ENCODE data around the gene MBOAT1.

MBOAT1 gene

DNA sequence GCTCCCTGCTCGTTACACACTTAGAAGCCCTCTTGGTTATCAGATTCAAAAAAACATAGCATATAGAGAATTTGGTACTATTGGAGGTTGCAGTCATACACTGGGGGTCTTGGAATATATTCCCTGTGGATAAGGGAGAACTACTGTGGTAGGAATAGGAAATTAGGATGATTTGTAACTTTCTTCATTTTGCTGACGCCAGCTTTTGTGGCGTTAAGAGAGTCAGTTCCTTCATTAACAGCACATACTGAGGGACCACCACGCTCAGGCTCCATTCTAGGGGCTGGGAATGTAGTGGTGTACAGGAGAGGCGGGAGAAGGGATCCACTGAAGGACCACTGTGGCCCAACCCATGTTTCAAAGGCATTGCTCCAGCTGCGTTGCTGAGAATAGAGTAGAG lies 140.3 kb downstream of the MBOAT1 start:
- DNase-seq (ENCODE audit: extremely low spot score) = no peak
- TF ChIP-seq, protein P1, sequence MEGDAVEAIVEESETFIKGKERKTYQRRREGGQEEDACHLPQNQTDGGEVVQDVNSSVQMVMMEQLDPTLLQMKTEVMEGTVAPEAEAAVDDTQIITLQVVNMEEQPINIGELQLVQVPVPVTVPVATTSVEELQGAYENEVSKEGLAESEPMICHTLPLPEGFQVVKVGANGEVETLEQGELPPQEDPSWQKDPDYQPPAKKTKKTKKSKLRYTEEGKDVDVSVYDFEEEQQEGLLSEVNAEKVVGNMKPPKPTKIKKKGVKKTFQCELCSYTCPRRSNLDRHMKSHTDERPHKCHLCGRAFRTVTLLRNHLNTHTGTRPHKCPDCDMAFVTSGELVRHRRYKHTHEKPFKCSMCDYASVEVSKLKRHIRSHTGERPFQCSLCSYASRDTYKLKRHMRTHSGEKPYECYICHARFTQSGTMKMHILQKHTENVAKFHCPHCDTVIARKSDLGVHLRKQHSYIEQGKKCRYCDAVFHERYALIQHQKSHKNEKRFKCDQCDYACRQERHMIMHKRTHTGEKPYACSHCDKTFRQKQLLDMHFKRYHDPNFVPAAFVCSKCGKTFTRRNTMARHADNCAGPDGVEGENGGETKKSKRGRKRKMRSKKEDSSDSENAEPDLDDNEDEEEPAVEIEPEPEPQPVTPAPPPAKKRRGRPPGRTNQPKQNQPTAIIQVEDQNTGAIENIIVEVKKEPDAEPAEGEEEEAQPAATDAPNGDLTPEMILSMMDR (IDR thresholded peaks at IDR 0.05; ENCODE audit: control extremely low read depth, extremely low read depth, low read depth, missing control alignments) = no peak
- CTCF ChIA-PET = no interaction called here
- POLR2A ChIA-PET = no interaction called here

DNA sequence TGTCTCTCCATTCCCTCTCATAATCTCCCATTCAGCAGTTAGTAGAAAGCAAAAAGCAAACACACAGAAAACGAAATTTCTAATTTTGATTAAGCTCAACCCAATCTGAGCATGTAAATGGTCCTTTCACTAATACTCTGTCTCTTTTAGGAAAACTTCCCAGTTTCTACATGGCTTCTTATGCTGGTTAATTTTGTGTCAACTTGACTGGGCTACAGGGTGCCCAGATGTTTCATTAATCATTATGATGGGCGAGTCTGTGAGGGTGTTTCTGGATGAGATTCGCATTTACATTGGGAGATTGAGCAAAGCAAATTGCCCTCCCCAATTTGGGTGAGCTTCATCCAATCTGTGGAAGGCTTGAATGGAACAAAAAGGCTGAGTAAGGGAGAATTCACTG lies 142.2 kb downstream of the MBOAT1 start:
- DNase-seq (ENCODE audit: extremely low spot score) = no peak
- TF ChIP-seq, protein P1 (IDR thresholded peaks at IDR 0.05; ENCODE audit: control extremely low read depth, extremely low read depth, low read depth, missing control alignments) = no peak
- POLR2A ChIA-PET = no interaction called here
- CTCF ChIA-PET = interaction anchor here (0.6 to 1.6 kb wide), 6 partner anchors 9 to 78 kb away, joined by 3 to 4 read pairs (median 3); no protein-coding TSS in a partner anchor

DNA sequence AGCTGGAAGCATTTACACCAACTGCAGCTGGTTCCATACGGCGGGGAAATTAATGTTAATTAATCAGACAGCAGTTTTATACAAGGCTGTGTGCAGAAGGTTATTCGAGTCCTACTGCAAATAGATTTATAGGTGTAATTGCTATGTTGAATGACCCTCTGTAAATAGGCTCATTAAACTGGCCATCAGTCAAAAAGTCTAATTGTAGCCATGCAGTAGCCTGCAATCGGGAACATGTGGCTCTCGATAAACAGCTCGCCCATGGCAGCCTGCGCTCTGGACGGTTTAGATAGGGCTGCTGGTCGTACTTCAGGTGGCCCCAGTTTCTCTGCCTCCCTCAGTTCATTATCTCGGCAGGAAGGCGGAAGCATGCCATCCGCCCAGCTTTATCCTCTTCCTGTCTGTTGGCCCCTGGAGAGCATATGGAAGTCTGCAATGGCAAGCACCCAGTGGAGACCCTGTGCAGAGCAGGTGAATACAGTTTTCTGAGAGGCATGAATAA lies 143.2 kb downstream of the MBOAT1 start:
- no peak for DNase-seq (ENCODE audit: extremely low spot score)
- ChIA-PET POLR2A (no interaction called here), CTCF (no interaction called here)
- TF ChIP-seq, protein P1 (IDR thresholded peaks at IDR 0.05; ENCODE audit: control extremely low read depth, extremely low read depth, low read depth, missing control alignments) = no peak

DNA sequence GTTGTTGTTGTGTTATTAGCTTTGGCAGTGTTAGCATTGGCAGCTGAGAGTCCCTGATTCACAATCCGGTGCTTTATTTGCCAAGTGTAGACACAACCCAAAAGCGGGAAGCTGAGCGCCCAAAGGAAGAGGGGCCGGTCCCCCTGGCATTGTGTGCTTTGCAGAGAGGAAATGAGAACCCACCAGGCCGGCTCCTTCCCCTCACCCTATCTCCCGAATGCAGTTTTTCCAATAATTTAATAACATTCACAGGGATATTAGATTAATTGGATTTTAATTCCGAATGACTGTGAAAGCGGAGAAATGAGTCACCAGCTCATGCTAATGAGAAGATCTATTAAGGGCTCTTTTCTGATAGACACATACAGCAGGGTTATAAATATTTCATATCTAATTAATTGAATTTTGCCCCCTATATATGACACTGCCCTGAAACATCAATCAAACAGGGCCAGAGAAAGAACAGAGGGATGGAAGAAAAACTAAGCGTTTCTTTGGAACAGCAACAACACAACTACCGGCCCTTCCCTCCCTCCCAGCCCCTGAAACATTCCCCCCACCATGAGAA lies 143.8 kb downstream of the MBOAT1 start:
- TF ChIP-seq, protein P1 (IDR thresholded peaks at IDR 0.05; ENCODE audit: control extremely low read depth, extremely low read depth, low read depth, missing control alignments) = no peak
- ChIA-PET CTCF (interaction anchor here (1.0 kb wide), 1 partner anchor 22 kb away, joined by 3 read pairs; no protein-coding TSS in a partner anchor), POLR2A (no interaction called here)
- no peak for DNase-seq (ENCODE audit: extremely low spot score)

DNA sequence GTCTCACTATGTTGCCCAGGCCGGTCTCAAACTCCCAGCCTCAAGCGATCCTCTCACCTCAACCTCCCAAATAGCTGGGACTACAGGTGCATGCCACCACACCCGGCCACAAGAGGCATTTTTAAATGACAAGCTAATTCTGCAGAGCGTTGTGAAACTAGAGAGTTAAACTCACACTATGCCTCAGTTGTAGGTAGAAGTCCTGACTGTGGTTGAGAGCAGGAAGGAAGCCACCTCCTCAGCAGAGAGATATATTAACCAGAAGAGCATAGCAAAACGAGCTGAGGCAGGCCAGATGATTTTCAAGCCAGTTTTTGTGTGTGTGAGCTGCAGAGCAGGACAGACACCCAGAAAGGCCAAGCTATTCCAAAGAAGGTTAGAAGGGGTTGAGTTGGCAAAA lies 150.3 kb downstream of the MBOAT1 start:
- ChIA-PET CTCF (interaction anchor here (1.4 kb wide), 1 partner anchor 65 kb away, joined by 5 read pairs; no protein-coding TSS in a partner anchor), POLR2A (no interaction called here)
- DNase-seq (ENCODE audit: extremely low spot score) = no peak
- TF ChIP-seq, protein P1 (IDR thresholded peaks at IDR 0.05; ENCODE audit: control extremely low read depth, extremely low read depth, low read depth, missing control alignments) = no peak

DNA sequence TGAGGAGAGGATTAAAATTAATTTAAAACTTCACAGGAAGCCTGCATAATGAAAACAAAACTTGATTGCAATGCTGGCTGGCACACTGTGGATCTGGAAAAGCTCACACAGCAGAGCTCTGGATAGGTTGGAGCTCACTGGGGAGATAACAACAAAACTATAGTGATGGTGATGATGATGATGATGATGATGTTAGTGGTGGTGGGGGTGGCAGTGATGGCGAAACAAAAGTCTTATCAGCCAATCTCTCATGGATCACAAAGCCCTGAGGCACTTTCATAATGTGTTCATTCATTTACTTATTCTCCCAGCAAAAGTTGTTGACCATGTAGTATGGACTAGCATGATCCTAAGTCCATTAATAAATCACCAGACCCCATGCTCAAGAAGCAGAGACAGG lies 152.0 kb downstream of the MBOAT1 start:
- DNase-seq (ENCODE audit: extremely low spot score) = no peak
- CTCF ChIA-PET = interaction anchor here (1.2 to 1.3 kb wide), 2 partner anchors 10 to 1310 kb away, joined by 3 to 4 read pairs; no protein-coding TSS in a partner anchor

More for the DNA sequence above, 152.0 kb downstream of the MBOAT1 start:
- POLR2A ChIA-PET = no interaction called here
- TF ChIP-seq, protein P1 (IDR thresholded peaks at IDR 0.05; ENCODE audit: control extremely low read depth, extremely low read depth, low read depth, missing control alignments) = no peak
